K562 (cell line): Measurements from ENCODE around the gene SULT1B1. TPM values are rescaled to one million over a fixed set of nuclear protein-coding genes. Genes with fewer than 3 reads are reported as not detected.

Experiments used
- ATAC-seq: fragments of 200-7000 bp; cut with Tn5 transposase; 3 replicates; pipeline ENCODE4 v1.9.1; 2020; ENCODE audit warnings: moderate library complexity
- BruUV-seq: library from RNA; stranded (reverse); fragments of 400-500 nt; replicated peaks from 2 replicates; lab custom pipeline; 2021; lab: Mats Ljungman, UMichigan
- CTCF ChIA-PET: fragments of 300-600 bp; formaldehyde crosslinking; extraction: SDS; loops from one replicate; lab custom pipeline; 2021; ENCODE audit warnings: low intra/inter-chr PET ratio; lab: Yijun Ruan, JAX
- POLR2A ChIA-PET: fragments of 300-600, 350-650 bp; sonication (Branson Sonifier 250); formaldehyde crosslinking; extraction: SDS; loops from one replicate; lab custom pipeline; 2021; ENCODE audit warnings: antibody characterized with exemption, inconsistent platforms; lab: Yijun Ruan, JAX
- DNase-seq, 4 experiments: peaks; one replicate each; pipeline versions ENCODE4 v3.0.0 to v3.0.0-alpha.2; 2011 to 2018; ENCODE audit warnings: low spot score in 3 of 4, mixed read lengths in 3 of 4; ENCODE audit errors: extremely low read depth in 1 of 4
- FAIRE-seq: peaks from 2 replicates; lab custom pipeline; 2011; peaks lifted over from hg19 to GRCh38; lab: Jason Lieb, UNC
- H2AFZ ChIP-seq: 2 replicates; pipeline ENCODE4 v1.6.0; 2011; ENCODE audit warnings: low read depth, low read length, control low read depth, inconsistent platforms
- H3K27ac ChIP-seq: fragments of 200-600 bp; 3 replicates; pipeline ENCODE4 v1.8.0; 2011; ENCODE audit warnings: low read depth, mild to moderate bottlenecking, control low read depth, inconsistent platforms, low read length, moderate library complexity, mixed read lengths; ENCODE audit errors: extremely low read depth
- H3K27me3 ChIP-seq, 2 experiments: fragments of 300-600 bp in 1 of 2; 2 replicates in 1 of 2; 3 replicates in 1 of 2; pipeline versions ENCODE4 v1.6.0 to v1.8.0; 2011; ENCODE audit warnings: inconsistent platforms in 2 of 2, low read length in 2 of 2, mild to moderate bottlenecking in 1 of 2, mixed read lengths in 1 of 2, moderate library complexity in 1 of 2; ENCODE audit not compliant: control insufficient read depth in 2 of 2, insufficient read depth in 2 of 2
- H3K36me3 ChIP-seq: fragments of 300-600 bp; 3 replicates; pipeline ENCODE4 v1.8.0; 2011; ENCODE audit warnings: mild to moderate bottlenecking, low read length, inconsistent platforms; ENCODE audit not compliant: control insufficient read depth, insufficient read depth
- H3K4me1 ChIP-seq, 2 experiments: fragments of 200-600 bp in 1 of 2; replicated peaks in 1 of 2; 2 replicates in 1 of 2; 3 replicates in 1 of 2; pipeline versions ENCODE4 v1.5.1 to v1.8.0; 2011; ENCODE audit warnings: inconsistent platforms in 2 of 2, low read length in 2 of 2, mild to moderate bottlenecking in 1 of 2, mixed read lengths in 1 of 2, moderate library complexity in 1 of 2; ENCODE audit not compliant: control insufficient read depth in 2 of 2, insufficient read depth in 2 of 2
- H3K4me2 ChIP-seq: 2 replicates; pipeline ENCODE4 v1.6.1; 2011; ENCODE audit warnings: low read length, control low read depth, inconsistent platforms, mixed read lengths; ENCODE audit not compliant: insufficient read depth
- H3K4me3 ChIP-seq: fragments of 200-600 bp; sonication (generic), shearing (Covaris generic); 2 replicates; pipeline ENCODE4 v1.5.1; 2016; ENCODE audit warnings: control low read depth, inconsistent platforms
- H3K79me2 ChIP-seq: fragments of 200-600 bp; 3 replicates; pipeline ENCODE4 v1.8.0; 2011; ENCODE audit warnings: low read length, inconsistent platforms; ENCODE audit not compliant: control insufficient read depth, insufficient read depth
- H3K9ac ChIP-seq, 2 experiments: 2 replicates each; pipeline versions ENCODE4 v1.6.0 to v1.6.1; 2011; ENCODE audit warnings: low read depth in 2 of 2, low read length in 2 of 2, control low read depth in 1 of 2, inconsistent platforms in 1 of 2, mild to moderate bottlenecking in 1 of 2, mixed read lengths in 1 of 2; ENCODE audit not compliant: insufficient read depth in 1 of 2
- H3K9me1 ChIP-seq: one replicate; pipeline ENCODE4 v1.6.0; 2011; ENCODE audit warnings: inconsistent platforms, mild to moderate bottlenecking, low read length, moderate library complexity; ENCODE audit not compliant: control insufficient read depth, insufficient read depth
- H3K9me3 ChIP-seq: replicated peaks from 2 replicates; pipeline ENCODE4 v1.5.1; 2011; ENCODE audit warnings: low read depth, low read length, inconsistent platforms; ENCODE audit not compliant: control insufficient read depth, insufficient read depth
- H4K20me1 ChIP-seq: replicated peaks from 2 replicates; pipeline ENCODE4 v1.6.1; 2011; ENCODE audit warnings: low read length, inconsistent platforms, mixed read lengths; ENCODE audit not compliant: control insufficient read depth, insufficient read depth
- EP400 ChIP-seq: fragments of 450-650 bp; IDR thresholded peaks from 2 replicates; pipeline ENCODE4 v1.6.1; 2017; ENCODE audit warnings: antibody characterized with exemption, mild to moderate bottlenecking, moderate library complexity
- ETV6 ChIP-seq, 3 experiments: fragments of 150-350 bp in 1 of 3; sonication (generic) in 1 of 3; formaldehyde crosslinking in 1 of 3; IDR thresholded peaks; 2 replicates each; pipeline versions ENCODE4 v1.6.1 to v1.8.0; 2014 to 2022; ENCODE audit warnings: borderline replicate concordance in 2 of 3, low read depth in 2 of 3, antibody characterized with exemption in 1 of 3, low read length in 1 of 3, mild to moderate bottlenecking in 1 of 3, missing genetic modification reagents in 1 of 3
- FOXM1 ChIP-seq, 2 experiments: fragments of 450-650 bp in 1 of 2; sonication (generic) in 1 of 2; formaldehyde crosslinking in 1 of 2; IDR thresholded peaks; 2 replicates each; pipeline versions ENCODE4 v1.6.1 to v1.9.0; 2017 to 2022; ENCODE audit warnings: low read depth in 2 of 2, mild to moderate bottlenecking in 2 of 2, missing genetic modification reagents in 1 of 2, moderate library complexity in 1 of 2
- HDGF ChIP-seq: fragments of 450-650 bp; IDR thresholded peaks from 2 replicates; pipeline ENCODE4 v1.6.1; 2016
- HMG20B ChIP-seq: fragments of 250-450 bp; sonication (Bioruptor Pico); IDR thresholded peaks from 2 replicates; pipeline ENCODE4 v1.5.0; 2021; ENCODE audit warnings: mild to moderate bottlenecking
- MYNN ChIP-seq, 2 experiments: sonication (generic); formaldehyde crosslinking in 1 of 2; IDR thresholded peaks; 2 replicates each; pipeline versions ENCODE4 v1.5.0 to v1.6.1; 2016 to 2020; ENCODE audit warnings: antibody characterized with exemption in 1 of 2, missing genetic modification reagents in 1 of 2
- NCOA1 ChIP-seq: fragments of 450-650 bp; IDR thresholded peaks from 2 replicates; pipeline ENCODE4 v1.6.1; 2016; ENCODE audit warnings: low read depth
- POLR2G ChIP-seq: fragments of 200-400 bp; formaldehyde crosslinking; IDR thresholded peaks from 2 replicates; pipeline ENCODE4 v1.6.1; 2017; ENCODE audit warnings: low read depth, mild to moderate bottlenecking, antibody characterized with exemption, low read length, moderate library complexity
- RBM17 ChIP-seq: fragments of 200-400 bp; formaldehyde crosslinking; IDR thresholded peaks from 2 replicates; pipeline ENCODE4 v1.6.1; 2017; ENCODE audit warnings: low read depth, mild to moderate bottlenecking, low read length, borderline replicate concordance
- RNF2 ChIP-seq: sonication (generic); IDR thresholded peaks from 2 replicates; pipeline ENCODE4 v1.6.1; 2016
- SMARCA5 ChIP-seq: fragments of 450-650 bp; IDR thresholded peaks from 2 replicates; pipeline ENCODE4 v1.6.1; 2016
- SRSF7 ChIP-seq: fragments of 200-400 bp; formaldehyde crosslinking; optimal IDR thresholded peaks from 2 replicates; pipeline ENCODE3; 2017; ENCODE audit warnings: mild to moderate bottlenecking, low read depth, low read length
- TEAD2 ChIP-seq: fragments of 450-650 bp; IDR thresholded peaks from 2 replicates; pipeline ENCODE4 v1.6.1; 2016; ENCODE audit warnings: missing genetic modification characterization, control low read depth, missing compliant biosample characterization
- U2AF2 ChIP-seq: fragments of 200-400 bp; formaldehyde crosslinking; optimal IDR thresholded peaks from 2 replicates; pipeline ENCODE3; 2017; ENCODE audit warnings: low read depth, mild to moderate bottlenecking, low read length
- WHSC1 ChIP-seq: IDR thresholded peaks from one replicate; pipeline ENCODE4 v1.6.1; 2012; ENCODE audit warnings: low read length, control low read depth, inconsistent platforms
- ZNF23 ChIP-seq: fragments of 250-450 bp; sonication (Bioruptor Pico); IDR thresholded peaks from 2 replicates; pipeline ENCODE4 v1.4.0; 2020; ENCODE audit warnings: mild to moderate bottlenecking
- ZNF76 ChIP-seq: fragments of 250-450 bp; sonication (Bioruptor Pico); IDR thresholded peaks from 2 replicates; pipeline ENCODE4 v1.4.0; 2020; ENCODE audit warnings: mild to moderate bottlenecking, moderate library complexity, borderline replicate concordance
- ZNF785 ChIP-seq: fragments of 250-450 bp; sonication (Bioruptor Pico); IDR thresholded peaks from 2 replicates; pipeline ENCODE4 v1.4.0; 2020; ENCODE audit warnings: mild to moderate bottlenecking
- ZNF830 ChIP-seq: fragments of 250-450 bp; sonication (Bioruptor Pico); IDR thresholded peaks from 2 replicates; pipeline ENCODE4 v1.5.0; 2021; ENCODE audit warnings: mild to moderate bottlenecking
- WGBS: fragments of 100-300 bp; shearing (Covaris generic); methylation state at CpG from one replicate; pipeline ENCODE4 v1.1.6; 2016; ENCODE audit warnings: low coverage, mixed read lengths; ENCODE audit not compliant: insufficient coverage; ENCODE audit errors: missing lambda C conversion rate; 5-methylcytosine and 5-hydroxymethylcytosine counted together
- in situ Hi-C: fragments of 300-500 bp; cut with MboI; formaldehyde crosslinking; loops from 4 replicates; pipeline ENCODE4 v1.15.0; 2018; ENCODE audit warnings: inconsistent platforms, mixed read lengths
- intact Hi-C: fragments of 100-400 bp; cut with micrococcal nuclease; formaldehyde crosslinking; loops from 2 replicates; pipeline ENCODE4 v1.14.2; 2022
- polyA plus RNA-seq, 8 experiments: library from polyadenylated mRNA; depleted of rRNA in 4 of 8; stranded (reverse) in 5 of 8; unstranded in 3 of 8; fragments of >200 nt; fragmentation: Nextera tagmentation in 2 of 8; fragmentation: Illumina TruSeq in 1 of 8; extraction: Ambion mirVana in 2 of 8; extraction: Trizol in 1 of 8; gene quantifications; 2 replicates each; pipeline versions ENCODE4 v1.2.1 to v1.2.3, GENCODE V29; 2011 to 2014; ENCODE audit warnings: inconsistent platforms in 1 of 8, missing spikeins in 1 of 8
- total RNA-seq, 7 experiments: library from RNA; depleted of rRNA in 6 of 7; stranded (reverse); fragments of >200 nt in 6 of 7; fragmentation: Illumina TruSeq in 2 of 7; extraction: Trizol in 2 of 7; gene quantifications; 2 replicates each; pipeline versions ENCODE4 v1.2.1 to v1.2.3, GENCODE V29; 2011 to 2021; ENCODE audit warnings: low replicate concordance in 1 of 7
- TF ChIP-seq, protein P1 (sequence below): IDR thresholded peaks from 3 replicates; pipeline ENCODE4 v1.6.1; 2011; ENCODE audit warnings: borderline replicate concordance, mild to moderate bottlenecking; ENCODE audit not compliant: insufficient read length, insufficient read depth

SULT1B1 gene
- total and polyA plus RNA-seq, 9 of the 15 experiments (the other 6 are each of a cell fraction or from before 2014, with no cell fraction given), result under 0.01 TPM; not detected in 8

DNA sequence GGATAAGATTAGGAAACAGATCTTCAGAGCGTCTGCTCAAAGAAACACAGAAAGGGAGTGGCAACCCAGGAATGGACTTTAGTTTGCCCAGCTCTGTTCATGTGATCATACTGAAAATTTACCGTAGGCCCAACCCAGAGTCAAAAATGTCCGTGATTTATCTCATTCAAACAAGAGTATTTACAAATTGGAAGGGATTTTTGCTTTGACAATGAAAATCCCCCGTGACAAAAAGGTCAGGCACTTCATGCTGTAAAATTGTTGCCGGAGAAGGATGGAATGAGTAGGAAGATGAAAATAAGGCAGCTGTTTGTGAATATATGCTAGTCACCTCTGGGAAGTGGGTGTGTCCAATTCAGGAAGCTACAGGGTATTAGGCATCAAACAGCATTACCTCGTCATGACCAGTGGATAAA is 1.2 kb downstream of the SULT1B1 start:
- TF ChIP-seq, protein P1, sequence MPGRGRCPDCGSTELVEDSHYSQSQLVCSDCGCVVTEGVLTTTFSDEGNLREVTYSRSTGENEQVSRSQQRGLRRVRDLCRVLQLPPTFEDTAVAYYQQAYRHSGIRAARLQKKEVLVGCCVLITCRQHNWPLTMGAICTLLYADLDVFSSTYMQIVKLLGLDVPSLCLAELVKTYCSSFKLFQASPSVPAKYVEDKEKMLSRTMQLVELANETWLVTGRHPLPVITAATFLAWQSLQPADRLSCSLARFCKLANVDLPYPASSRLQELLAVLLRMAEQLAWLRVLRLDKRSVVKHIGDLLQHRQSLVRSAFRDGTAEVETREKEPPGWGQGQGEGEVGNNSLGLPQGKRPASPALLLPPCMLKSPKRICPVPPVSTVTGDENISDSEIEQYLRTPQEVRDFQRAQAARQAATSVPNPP, result no peak
- TF ChIP-seq MYNN (IDR thresholded peaks at IDR 0.05) (no peak), MYNN (CRISPR knock-in tag; IDR thresholded peaks at IDR 0.05) (no peak), SMARCA5 (no peak), POLR2G (no peak), ZNF830 (CRISPR knock-in tag) (no peak), HMG20B (no peak), U2AF2 (no peak), ZNF76 (CRISPR knock-in tag) (no peak), TEAD2 (tag) (no peak), SRSF7 (no peak), EP400 (no peak), FOXM1 (IDR thresholded peaks at IDR 0.05; ENCODE audit: low read depth) (no peak), FOXM1 (CRISPR knock-in tag; IDR thresholded peaks at IDR 0.05; ENCODE audit: low read depth) (no peak), HDGF (no peak), RNF2 (no peak), RBM17 (no peak), ETV6 (IDR thresholded peaks at IDR 0.05; ENCODE audit: borderline replicate concordance in 1 of 2, low read depth in 2 of 2, low read length in 1 of 2) (no peak), ETV6 (CRISPR knock-in tag; IDR thresholded peaks at IDR 0.05; ENCODE audit: borderline replicate concordance) (no peak), WHSC1 (no peak), NCOA1 (no peak), ZNF23 (no peak), ZNF785 (CRISPR knock-in tag) (no peak)
- FAIRE-seq, result no peak

More for the DNA sequence above, 1.2 kb downstream of the SULT1B1 start:
- Histone ChIP-seq H3K36me3 (no peaks in the 10 kb centered on the region), H3K27me3 (no peaks in the 10 kb centered on the region), H3K79me2 (no peaks in the 10 kb centered on the region), H2AFZ (no peak overlapping the region), H3K4me3 (no peak overlapping the region), H3K9me3 (no peaks in the 10 kb centered on the region), H3K9ac (no peak overlapping the region), H3K4me1 (no peaks in the 10 kb centered on the region), H3K9me1 (no peaks in the 10 kb centered on the region), H4K20me1 (no peaks in the 10 kb centered on the region), H3K4me2 (no peak overlapping the region), H3K27ac (no peak overlapping the region)
- ChIA-PET POLR2A (no interaction called here), CTCF (no interaction called here)
- ATAC-seq (no peak), DNase-seq (no peak)
- intact Hi-C loops, result no loop called here
- BruUV-seq, result no TSS peak
- in situ Hi-C loops, result no loop called here
- 2% methylated on average over 6 of the region's 6 CpGs for WGBS
